ENCODE results near the gene PFN4.

DNA sequence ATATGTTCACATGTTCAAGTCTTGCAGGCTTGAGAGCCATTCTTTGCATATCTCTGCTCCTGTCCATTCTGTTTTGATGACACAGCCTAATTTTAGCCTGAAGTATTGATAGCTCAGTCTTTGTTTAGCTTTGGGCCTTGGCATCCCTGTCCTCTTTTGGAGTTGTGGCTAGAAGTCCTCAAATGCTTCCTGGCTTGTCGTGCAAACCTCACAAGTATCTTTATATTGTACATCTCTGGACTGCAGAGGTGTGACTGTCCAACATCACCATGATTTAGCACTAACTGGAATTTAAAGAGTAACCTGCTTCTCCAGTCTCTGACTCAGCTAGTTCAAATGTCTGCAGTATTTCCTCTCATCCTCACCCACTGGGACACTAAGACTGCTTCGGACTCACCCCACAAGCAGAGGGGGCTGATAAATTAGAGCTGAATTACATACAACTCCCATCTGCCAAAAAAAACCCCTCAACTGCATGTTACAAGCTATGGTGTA is 11.7 kb downstream of the PFN4 start:
- no peak for TF ChIP-seq EZH2 (IDR thresholded peaks at IDR 0.05; ENCODE audit: low read length, missing control alignments)
- TF ChIP-seq, protein P1, sequence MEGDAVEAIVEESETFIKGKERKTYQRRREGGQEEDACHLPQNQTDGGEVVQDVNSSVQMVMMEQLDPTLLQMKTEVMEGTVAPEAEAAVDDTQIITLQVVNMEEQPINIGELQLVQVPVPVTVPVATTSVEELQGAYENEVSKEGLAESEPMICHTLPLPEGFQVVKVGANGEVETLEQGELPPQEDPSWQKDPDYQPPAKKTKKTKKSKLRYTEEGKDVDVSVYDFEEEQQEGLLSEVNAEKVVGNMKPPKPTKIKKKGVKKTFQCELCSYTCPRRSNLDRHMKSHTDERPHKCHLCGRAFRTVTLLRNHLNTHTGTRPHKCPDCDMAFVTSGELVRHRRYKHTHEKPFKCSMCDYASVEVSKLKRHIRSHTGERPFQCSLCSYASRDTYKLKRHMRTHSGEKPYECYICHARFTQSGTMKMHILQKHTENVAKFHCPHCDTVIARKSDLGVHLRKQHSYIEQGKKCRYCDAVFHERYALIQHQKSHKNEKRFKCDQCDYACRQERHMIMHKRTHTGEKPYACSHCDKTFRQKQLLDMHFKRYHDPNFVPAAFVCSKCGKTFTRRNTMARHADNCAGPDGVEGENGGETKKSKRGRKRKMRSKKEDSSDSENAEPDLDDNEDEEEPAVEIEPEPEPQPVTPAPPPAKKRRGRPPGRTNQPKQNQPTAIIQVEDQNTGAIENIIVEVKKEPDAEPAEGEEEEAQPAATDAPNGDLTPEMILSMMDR (conservative IDR thresholded peaks at IDR 0.05 in 1 of 2, IDR thresholded peaks at IDR 0.05 in 1 of 2; ENCODE audit: low read depth in 1 of 2, low read length in 2 of 2): no peak
